ENCODE data around the gene HSD3B1.

HSD3B1 gene

DNA sequence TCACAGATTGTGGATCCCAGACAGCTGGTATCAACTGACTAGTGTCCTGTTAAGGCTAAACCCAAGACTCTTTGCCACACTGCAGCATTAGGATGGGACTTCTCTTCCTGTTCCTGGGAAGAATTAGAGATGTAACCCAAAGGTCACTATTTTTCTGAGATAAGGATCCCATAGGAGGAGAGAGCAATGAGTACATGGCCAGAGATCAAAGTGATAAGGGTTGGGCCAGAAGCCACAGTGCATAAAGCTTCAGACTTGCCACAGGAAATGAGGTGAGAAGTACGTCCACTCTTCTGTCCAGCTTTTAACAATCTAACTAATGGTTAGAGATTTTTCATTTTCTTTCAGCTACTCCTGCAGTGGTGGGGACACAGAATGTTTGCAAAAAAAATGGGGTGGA is at the start of gene HSD3B1:
Gene HSD3B1, plus strand, starts transcription at position 270 of the 400 bp plus-strand sequence. CDS start 267 bp downstream, outside the sequence.
- no peak for DNase-seq

DNA sequence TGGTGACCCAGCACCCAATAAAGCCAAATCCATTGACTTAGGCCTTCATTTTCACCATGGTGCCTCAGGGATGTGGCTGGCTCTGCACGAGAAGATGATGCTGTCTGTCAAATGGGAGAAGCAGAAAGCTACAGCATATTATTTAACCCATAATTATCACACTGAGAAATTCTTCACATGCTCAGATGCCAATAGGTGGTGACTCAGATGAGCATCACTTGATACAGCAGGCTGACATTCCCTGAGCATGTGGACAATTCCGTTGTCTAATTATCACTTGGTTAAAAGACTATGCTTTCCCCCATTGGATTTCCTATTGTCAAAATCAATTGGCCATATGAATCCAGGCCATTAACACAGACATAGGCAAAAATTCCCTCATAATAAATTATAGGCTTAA is 44.0 kb upstream of the HSD3B1 start:
- no peak for DNase-seq

DNA sequence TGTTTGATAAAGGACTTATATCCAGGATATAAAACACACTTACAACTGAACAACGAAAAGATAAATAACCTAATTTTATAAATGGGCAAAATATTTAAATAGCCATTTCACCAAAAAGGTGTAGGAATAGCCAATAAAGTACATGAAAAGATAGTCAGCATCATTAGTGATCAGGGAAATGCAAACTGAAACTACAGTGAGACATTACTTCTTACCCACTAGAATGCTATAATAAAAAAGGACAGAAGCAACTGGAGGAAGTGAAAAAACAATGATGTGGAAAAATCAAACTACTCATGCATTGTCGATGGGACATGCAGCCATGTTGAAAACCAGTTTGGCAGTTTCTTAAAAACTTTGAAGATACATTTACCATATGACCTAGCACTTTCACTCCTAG is 43.4 kb upstream of the HSD3B1 start:
- DNase-seq, result no peak

DNA sequence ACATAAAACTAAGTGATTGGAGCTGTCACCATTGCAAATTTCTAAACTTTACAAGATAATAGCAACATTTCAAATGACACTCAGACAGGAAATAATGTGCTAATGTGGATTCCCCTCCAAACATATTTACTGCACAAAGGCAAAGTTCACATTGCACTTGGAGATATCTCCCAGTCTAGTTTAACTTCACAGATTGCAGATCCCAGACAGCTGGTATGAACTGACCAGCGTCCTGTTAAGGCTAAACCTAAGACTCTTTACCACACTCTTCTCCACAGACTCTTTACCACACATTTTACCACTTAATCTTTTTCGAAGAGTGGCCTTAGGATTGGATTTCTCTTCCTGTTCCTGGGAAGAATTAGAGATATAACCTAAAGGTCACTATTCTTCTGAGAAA is 40.6 kb upstream of the HSD3B1 start:
- no peak for DNase-seq

DNA sequence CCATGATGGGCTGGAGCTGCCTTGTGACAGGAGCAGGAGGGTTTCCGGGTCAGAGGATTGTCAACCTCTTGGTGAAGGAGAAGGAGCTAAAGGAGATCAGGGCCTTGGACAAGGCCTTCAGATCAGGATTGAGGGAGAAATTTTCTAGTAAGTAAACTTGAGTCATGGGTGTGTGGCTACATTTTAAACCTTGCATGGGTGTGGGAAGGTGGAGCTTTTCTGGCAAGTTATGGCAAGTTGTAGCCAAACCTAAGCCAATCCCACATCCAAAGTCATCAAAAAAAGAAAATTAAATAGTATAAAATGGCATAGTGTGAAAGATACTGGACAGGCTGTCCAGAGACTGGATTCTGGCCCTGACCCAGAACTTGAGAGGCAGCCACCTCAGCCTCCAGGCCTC is 39.8 kb upstream of the HSD3B1 start:
- no peak for DNase-seq

DNA sequence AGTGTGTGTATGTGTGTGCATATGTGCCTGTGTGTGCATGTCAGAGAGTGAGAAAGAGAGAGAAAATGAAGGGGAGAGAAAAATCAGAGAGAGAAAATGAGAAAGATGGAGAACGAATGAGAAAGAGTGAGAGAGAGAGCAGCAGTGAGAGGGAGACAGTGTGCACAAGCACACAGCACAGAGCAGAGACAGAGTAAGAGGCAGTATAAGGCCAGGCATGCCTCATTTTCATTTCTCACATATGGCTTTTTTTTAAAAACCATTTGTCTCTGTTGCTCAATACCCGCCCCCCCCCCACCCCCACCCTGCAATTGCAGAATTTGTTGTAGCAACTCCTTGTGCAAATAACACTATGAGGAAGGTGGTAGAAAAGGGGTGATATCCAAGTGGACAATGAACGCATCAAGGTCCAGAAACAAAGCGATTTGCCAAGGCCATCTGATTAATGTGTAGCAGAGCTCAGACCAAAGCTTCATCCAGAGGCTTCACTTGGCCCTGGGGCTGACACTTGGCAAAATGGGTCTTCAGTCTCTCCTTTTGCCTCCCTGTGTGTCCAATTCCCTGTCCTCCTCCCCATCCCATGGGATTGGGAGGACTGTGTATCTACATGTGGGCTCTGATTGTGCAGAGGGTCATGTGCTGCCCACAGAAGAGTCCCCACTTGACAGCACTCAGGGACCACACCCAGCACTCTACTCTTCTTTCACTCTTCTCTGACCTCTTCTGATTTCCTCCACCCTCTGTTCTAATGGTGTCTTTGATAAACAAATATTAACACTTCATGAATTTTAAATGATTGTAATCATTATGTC is 38.9 kb upstream of the HSD3B1 start:
- no peak for DNase-seq

DNA sequence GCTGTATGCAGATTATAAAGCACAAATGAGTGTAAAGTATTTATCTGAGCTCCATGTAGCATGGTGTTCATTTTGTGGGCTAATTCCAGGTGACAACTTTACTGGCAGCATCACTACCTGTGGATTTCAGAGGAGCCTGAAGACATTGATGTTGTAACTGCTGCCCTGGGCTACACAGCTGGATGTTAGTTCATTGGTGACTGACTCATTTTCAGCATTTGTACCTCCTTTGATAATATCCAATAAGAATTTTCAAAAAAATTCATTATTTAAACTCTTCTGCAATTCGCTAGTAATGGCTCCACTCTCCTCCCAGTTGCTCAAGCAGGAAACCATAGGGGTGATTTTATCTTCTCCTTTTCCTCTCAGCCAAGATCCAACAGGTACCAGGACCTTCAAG is 37.3 kb upstream of the HSD3B1 start:
- no peak for DNase-seq

DNA sequence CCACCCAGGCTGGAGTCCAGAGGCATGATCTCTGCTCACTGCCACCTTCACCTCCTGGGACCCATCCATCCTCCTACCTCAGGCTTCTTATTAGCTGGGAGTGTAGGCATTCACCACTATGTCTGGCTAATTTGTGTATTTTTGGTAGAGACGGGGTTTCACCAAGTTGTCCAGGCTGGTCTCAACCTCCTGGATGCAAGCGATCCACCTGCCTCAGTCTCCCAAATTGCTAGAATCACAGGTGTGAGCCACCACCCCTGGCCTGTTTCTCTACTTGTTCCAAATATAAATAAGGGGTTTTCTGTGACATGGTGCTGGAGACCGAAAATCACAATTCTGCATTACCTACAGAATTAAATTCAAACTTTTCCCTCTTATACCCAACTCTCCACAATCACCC is 36.6 kb upstream of the HSD3B1 start:
- DNase-seq, result no peak

DNA sequence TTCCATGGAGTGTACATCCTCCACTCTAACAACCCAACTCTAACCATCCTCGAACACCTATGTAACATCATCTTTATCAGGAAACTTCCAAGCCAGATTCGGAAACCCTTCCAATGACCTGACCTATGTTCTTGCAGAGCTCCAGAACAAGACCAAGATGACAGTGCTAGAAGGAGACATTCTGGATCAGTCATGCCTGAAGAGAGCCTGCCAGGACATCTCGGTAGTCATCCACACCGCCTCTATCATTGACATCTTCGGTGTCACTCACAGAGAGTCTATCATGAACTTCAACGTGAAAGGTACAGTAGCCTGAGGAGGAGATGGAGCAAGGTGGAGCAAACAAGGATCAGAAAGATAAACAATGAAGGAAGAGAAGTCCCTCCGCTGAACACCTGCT is 36.1 kb upstream of the HSD3B1 start:
- no peak for DNase-seq

DNA sequence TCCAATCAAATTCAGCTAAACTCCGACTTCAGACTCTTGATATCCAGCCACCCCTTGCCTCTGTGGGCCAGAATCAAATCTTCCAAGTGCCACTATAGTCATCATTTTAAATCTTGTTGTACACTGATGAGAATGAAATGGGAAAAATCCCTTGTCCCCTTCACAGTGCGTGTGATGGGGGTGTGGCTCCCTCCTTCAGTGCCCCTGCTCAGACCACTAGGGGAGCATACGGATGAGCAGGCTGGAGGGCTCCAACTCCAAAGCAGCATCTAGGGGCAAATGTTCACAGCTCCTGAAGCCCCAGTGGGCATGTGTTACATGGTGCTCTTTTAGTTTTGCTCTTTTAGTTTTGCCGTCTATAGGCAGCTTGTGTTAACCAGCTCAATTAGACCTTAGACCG is 35.4 kb upstream of the HSD3B1 start:
- no peak for DNase-seq

DNA sequence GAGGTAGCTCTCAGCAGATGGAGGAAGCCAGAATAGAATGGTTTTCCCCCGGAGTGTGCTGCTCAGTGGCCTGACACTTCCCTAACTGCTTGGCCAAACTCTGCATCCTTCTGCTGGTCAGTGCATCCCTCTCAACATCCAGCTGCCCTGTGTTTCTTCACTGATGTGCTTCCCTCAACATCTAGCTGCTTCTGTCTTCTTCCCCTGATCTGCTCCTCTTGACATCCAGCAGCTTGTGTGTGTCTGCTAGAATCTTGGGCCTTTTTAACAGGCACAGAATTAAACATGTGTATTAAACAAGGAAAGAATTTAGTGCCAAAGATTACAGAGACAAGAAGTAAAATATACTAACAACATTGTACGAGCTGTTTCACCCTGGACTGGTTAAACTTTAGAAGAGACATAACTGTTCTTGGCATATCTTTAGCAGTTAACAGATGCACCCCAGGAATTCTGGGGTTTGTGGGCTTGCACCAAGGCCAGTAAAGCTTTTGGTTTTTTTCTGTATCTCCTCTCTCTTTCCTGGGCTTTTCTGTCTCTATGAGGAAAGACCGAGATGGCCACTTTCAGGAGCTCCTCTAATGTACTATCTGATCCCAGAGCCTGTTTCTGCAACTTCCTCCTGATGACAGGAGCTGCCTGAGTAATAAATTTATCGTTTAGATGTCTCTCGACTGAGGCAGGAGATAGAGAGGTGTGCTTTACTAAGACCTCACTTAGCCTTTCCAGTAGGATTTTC is 34.8 kb upstream of the HSD3B1 start:
- DNase-seq, result no peak

DNA sequence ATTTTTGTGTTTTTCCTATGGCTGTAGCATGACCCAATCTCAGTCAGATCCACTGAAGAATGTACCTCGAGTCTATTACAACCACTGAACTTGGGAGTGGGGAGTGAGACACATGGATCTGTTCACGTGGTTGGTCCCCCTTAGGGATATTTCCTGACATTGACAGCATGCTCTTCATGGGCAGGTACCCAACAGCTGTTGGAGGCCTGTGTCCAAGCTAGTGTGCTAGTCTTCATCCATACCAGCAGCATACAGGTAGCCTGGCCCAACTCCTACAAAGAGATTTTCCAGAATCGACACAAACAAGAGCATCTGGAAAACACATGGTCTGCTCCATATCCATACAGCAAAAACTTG is 34.2 kb upstream of the HSD3B1 start:
- no peak for DNase-seq

DNA sequence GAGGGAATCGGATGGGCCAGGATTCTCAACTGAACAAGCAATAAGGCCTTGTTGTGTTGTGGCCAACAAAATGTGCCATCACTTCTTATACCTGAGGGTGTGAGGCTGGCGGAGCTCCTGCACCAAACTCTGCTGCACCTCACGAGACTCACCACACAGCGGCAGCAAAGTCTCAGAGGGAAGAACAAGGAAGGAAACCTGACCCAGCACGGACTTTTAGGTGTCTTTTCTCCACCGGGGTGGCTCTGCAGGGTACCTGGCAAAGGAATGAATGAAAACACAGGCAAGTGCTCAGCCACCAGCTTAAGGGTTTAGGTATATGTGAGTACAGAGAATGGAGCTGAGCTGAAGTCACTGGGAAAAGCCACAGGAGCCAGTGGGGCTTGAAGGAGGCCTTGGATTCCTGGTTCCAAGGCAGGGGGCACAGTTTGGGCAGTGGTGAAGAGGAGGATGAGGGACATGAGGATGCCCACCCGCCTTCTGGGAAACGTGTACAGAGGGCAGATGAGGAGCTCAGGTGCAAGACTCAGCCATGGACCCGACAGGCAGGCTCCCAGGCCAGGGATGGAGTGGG is 31.1 kb upstream of the HSD3B1 start:
- no peak for DNase-seq

DNA sequence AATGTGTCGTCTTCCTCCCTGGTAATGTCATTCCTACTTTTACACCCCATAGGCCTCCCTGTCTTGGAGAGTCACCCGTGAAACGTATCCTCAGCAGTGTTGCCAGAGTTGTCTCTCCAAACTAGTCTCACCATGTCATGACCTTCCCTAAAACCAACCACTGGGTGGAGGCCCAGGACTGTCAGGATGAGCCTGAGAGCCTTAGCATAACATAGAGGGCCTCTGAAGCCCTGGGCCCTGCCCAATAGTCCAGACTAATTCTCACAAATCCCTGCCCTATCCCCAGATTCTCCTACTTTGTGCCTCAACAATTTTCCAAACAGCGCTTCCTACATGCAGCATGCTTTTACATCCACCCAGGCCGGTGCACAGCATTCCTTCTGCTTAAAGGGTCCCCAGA is 29.3 kb upstream of the HSD3B1 start:
- DNase-seq, result no peak

DNA sequence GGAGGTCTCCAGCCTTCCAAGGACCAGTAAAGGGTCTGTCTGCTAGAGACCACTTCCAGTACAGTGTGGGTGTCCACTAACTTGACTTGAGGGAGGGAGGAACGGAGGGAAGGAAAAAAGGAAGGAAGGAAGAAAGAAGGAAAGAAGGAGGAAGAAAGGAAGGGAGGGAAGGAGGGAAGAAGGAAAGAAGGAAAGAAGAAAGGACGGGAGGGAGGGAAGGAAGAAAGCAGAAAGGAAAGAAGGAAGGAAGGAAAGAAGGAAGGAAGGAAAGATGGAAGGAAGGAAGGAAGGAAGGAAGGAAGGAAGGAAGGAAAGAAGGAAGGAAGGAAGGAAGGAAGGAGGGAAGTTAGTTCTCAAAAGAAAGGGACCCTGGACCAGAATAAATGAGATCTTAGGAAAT is 26.8 kb upstream of the HSD3B1 start:
- DNase-seq, result no peak

DNA sequence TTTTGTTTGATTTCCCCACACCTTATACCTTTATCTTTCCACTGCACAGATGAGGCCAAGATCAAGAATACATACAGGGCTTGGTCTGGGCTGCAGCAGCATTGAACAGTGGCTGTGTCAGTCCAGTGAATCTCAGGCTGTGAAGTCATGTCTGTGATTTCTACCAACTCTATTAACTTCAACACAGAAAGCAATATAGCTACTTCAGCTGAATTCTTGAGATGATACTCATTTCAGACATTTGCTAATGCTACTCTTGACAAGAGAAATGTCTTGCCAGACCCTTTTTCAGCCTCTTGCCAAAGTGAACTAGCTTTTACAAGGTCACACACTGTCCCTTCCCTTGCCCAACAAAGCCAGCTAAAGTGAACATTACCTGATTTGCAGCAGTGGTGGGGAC is 25.1 kb upstream of the HSD3B1 start:
- DNase-seq, result no peak

DNA sequence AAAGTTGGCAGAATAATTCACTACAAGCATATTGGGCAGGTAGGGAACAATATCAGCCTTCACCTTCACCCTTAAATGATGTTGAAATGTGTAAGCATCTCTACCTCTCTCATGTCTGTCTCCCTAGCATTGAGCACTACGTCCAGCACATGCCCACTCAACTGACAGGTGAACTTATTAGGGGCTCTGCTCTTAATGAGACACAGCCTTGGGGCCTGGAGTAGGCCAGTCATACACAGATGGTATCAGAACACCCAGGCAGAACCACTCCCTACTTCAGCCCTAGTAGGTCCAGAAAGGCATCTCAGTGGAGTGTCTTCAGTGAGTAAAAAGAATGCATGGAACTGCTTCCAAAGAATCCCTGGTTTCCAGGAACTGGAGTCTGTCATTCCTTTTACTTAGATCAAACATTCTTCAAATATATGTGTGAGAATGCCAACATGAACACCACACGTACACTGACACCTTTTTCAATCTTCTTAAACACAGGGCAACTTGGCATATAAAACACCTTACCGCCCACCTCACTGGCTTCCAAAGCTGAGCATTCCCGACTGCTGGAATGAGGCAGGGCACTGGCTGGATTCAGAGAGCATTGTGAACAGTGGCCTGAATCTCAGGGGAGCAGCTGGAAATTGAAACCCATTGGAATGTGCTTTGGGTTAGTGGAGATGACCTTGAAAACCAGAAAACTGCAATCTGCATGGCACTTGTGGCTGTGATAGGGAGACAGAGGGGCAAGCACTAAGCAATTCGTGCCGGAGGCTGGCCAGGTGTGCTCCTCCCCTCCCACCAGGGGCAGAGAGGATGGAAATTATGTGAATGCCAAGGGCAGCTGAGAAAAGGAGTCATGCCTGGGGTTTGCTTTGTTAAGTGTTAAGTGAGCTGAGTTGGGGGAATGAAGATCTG is 24.2 kb upstream of the HSD3B1 start:
- no peak for DNase-seq

DNA sequence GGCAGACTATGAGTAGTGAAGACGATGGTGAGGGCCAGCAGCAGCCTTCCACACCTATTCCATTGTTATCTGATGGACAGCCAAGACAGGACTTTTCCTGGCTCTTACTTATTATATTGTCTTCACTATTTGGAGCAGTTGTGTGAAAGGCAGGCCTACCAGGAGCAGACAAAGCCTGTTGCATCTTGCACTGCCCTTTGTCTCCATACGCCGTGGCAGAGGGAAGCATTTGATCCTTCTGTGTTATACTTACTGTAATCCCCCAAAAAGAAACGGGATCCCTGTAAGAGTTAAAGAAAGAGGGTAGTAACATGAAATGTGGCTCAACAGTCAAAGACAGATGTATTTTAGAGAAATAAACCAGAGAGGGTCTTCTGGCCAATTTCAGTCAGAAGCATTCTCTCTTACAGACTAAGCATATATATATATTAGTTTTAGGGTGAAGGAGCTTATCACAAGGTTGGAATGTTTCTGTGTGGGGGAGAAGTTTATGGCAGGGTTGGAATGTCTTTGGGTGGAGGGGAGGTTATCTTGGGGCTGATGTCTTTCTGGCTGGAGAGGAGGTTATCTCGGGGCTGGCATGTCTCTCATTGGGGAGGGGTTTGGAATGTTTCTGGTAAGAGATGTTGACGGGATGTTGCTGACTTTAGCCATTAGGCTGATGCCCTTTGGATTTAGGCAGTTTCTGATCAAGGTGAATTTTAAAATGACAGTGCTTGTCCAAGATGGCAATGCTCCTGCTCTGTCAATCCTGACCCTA is 23.4 kb upstream of the HSD3B1 start:
- DNase-seq, result no peak

DNA sequence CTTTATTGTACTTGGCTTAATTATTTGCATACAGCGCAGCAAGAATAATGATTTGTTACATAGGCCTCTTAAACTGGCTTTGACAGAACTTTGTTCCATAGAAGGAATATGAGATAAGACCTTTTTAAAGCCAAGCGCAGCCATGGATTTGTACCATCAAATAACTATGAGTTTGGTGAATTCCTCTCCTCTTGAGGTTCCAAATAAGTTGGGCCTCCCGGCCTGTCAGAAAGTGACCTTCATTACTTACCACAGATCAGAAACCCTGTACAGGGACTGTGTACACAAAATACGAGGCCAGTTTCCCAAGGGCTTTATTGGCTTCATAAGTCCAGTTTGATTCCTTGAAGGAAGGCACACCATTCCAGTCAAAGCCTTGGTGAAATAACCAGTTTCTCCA is 21.8 kb upstream of the HSD3B1 start:
- no peak for DNase-seq

DNA sequence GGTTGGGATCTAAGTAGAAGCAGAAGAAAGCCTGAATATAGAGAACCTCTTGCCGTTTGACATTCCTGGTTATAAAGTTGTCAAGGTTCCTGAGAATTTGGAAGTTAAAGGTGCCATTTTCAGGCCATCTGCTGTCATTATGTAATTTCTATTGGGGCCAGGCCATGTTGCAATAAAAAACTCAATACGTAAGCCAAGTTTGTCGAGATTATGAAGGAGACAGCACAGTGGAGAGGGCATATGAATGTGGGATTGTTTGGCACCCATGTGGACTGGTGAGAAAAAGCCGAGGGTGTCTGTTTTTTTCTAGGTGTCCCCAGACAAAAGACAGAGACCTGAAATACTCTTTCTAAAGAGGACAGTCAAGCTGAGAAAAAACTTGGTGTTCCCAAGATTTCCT is 18.8 kb upstream of the HSD3B1 start:
- no peak for DNase-seq

DNA sequence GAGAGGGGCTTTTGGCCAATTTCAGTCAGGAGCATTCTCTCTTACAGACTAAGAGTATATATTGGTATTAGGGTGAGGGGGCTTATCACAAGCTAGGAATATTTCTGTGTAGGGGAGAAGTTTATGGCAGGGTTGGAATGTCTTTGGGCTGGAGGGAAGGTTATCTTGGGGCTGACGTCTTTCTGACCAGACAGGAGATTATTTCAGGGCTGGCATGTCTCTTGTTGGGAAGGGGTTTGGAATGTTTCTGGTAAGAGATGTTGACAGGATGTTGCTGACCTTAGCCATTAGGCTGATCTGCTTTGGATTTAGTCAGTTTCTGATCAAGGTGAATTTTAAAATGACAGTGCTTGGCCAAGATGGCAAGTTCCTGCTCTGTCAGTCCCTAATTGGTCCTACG is 17.8 kb upstream of the HSD3B1 start:
- no peak for DNase-seq

DNA sequence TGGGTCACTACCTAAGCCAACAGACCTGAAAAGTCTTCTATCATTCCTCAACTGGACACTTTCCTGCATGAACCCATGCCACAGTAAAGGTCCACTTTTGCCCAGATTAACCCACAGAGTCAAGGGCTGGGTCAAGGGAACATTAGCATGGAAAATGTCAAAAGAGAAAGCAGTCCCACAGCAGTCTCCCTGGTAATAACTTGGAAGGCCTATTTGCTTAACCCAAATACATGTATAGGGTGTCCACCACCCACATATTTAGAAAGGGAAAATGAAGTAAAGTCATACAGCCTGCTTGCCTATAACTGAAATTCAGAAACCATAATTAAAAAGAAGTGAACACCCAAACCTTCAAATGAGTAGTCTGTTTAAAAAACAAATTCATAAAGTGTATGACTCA is 16.1 kb upstream of the HSD3B1 start:
- DNase-seq, result no peak

DNA sequence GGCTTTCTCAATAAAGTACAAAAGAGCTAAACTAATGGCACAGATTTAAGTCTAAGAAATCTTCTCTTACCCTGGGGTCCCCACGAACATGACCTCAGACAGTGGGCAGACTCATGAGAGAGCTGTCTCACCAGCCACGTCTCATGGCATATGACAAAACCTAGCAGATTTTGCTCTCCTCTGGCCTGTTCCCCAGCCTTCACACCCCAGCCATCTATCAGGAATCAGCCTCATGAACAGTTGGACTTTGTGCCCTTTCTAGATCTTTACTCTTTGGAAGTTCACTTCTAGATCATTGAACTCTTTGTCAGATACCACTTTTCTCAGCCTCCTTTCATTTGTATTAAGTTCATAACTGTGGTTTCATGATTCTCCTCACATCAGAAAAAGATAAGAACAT is 14.2 kb upstream of the HSD3B1 start:
- no peak for DNase-seq

Data from activated naive CD4-positive, alpha-beta T cell (primary cell).